ENCODE results near the gene DDI1. TPM values are rescaled to one million over a fixed set of nuclear protein-coding genes. Genes with fewer than 3 reads are reported as not detected.

The DDI1 gene
- total and polyA plus RNA-seq, 2 of the 13 experiments (the other 11 are each of a cell fraction or from before 2014, with no cell fraction given): not detected

DNA sequence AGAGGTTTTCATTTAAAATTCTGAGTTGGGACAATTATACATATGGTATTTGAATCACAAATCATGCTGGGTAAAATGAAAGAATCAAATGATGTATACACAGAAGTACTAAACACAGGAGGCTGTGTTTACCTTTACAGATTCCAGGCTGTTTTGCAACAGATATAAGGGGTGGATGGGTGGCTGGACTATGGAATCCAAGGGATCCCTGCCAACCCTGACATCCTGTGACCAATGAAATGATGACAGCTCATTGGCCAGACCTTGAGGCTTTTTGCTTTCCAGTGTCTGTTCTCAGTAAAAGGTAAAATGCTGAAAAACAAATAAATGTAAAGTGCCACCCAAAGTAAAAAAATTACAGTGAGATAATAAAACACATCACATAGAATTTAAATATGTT lies 3.3 kb upstream of the DDI1 start (continued):
- TF ChIP-seq ONECUT2 (CRISPR knock-in tag; IDR thresholded peaks at IDR 0.05) (no peak), ZNF460 (CRISPR knock-in tag; IDR thresholded peaks at IDR 0.05; ENCODE audit: borderline replicate concordance) (no peak), TEAD3 (CRISPR knock-in tag; optimal IDR thresholded peaks at IDR 0.05; ENCODE audit: borderline replicate concordance) (peak; percentile 82), KLF9 (CRISPR knock-in tag; IDR thresholded peaks at IDR 0.05; ENCODE audit: low read depth) (no peak), SOX13 (IDR thresholded peaks at IDR 0.05) (no peak), SOX13 (CRISPR knock-in tag; conservative IDR thresholded peaks at IDR 0.05 in 1 of 2, IDR thresholded peaks at IDR 0.05 in 1 of 2) (0 out of 4 replicates have a peak, but pooled peaks of 1 of the 2 experiments have one; percentile 17), NR2C2 (CRISPR knock-in tag; IDR thresholded peaks at IDR 0.05; ENCODE audit: borderline replicate concordance) (no peak), ZNF841 (CRISPR knock-in tag; IDR thresholded peaks at IDR 0.05; ENCODE audit: borderline replicate concordance) (no peak), REL (CRISPR knock-in tag; conservative IDR thresholded peaks at IDR 0.05) (no peak), ZKSCAN8 (CRISPR knock-in tag; IDR thresholded peaks at IDR 0.05; ENCODE audit: borderline replicate concordance) (no peak), SIX1 (CRISPR knock-in tag; IDR thresholded peaks at IDR 0.05; ENCODE audit: borderline replicate concordance) (no peak), CEBPB (IDR thresholded peaks at IDR 0.05; ENCODE audit: borderline replicate concordance, low read depth, low read length) (peak; percentile 89), EEA1 (CRISPR knock-in tag; IDR thresholded peaks at IDR 0.05; ENCODE audit: borderline replicate concordance) (no peak), RXRA (CRISPR knock-in tag; IDR thresholded peaks at IDR 0.05) (no peak), ZNF790 (CRISPR knock-in tag; IDR thresholded peaks at IDR 0.05; ENCODE audit: borderline replicate concordance) (no peak), SNRNP70 (IDR thresholded peaks at IDR 0.05; ENCODE audit: low read depth, low read length) (no peak), ADNP (CRISPR knock-in tag; IDR thresholded peaks at IDR 0.05) (no peak), FOXA3 (CRISPR knock-in tag; IDR thresholded peaks at IDR 0.05) (peak; percentile 74), RFX1 (IDR thresholded peaks at IDR 0.05) (no peak), SMAD1 (CRISPR knock-in tag; IDR thresholded peaks at IDR 0.05; ENCODE audit: borderline replicate concordance, low read depth) (no peak), ZNF180 (CRISPR knock-in tag; IDR thresholded peaks at IDR 0.05; ENCODE audit: borderline replicate concordance, low read depth) (no peak), NFRKB (IDR thresholded peaks at IDR 0.05) (no peak), POLR2AphosphoS2 (IDR thresholded peaks at IDR 0.05; ENCODE audit: low read depth, low read length) (no peak), BHLHE40 (IDR thresholded peaks at IDR 0.05; ENCODE audit: low read length) (no peak)
- TF ChIP-seq, protein P1, sequence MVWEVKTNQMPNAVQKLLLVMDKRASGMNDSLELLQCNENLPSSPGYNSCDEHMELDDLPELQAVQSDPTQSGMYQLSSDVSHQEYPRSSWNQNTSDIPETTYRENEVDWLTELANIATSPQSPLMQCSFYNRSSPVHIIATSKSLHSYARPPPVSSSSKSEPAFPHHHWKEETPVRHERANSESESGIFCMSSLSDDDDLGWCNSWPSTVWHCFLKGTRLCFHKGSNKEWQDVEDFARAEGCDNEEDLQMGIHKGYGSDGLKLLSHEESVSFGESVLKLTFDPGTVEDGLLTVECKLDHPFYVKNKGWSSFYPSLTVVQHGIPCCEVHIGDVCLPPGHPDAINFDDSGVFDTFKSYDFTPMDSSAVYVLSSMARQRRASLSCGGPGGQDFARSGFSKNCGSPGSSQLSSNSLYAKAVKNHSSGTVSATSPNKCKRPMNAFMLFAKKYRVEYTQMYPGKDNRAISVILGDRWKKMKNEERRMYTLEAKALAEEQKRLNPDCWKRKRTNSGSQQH (CRISPR knock-in tag; IDR thresholded peaks at IDR 0.05; ENCODE audit: low read depth): no peak
- TF ChIP-seq, protein P2, sequence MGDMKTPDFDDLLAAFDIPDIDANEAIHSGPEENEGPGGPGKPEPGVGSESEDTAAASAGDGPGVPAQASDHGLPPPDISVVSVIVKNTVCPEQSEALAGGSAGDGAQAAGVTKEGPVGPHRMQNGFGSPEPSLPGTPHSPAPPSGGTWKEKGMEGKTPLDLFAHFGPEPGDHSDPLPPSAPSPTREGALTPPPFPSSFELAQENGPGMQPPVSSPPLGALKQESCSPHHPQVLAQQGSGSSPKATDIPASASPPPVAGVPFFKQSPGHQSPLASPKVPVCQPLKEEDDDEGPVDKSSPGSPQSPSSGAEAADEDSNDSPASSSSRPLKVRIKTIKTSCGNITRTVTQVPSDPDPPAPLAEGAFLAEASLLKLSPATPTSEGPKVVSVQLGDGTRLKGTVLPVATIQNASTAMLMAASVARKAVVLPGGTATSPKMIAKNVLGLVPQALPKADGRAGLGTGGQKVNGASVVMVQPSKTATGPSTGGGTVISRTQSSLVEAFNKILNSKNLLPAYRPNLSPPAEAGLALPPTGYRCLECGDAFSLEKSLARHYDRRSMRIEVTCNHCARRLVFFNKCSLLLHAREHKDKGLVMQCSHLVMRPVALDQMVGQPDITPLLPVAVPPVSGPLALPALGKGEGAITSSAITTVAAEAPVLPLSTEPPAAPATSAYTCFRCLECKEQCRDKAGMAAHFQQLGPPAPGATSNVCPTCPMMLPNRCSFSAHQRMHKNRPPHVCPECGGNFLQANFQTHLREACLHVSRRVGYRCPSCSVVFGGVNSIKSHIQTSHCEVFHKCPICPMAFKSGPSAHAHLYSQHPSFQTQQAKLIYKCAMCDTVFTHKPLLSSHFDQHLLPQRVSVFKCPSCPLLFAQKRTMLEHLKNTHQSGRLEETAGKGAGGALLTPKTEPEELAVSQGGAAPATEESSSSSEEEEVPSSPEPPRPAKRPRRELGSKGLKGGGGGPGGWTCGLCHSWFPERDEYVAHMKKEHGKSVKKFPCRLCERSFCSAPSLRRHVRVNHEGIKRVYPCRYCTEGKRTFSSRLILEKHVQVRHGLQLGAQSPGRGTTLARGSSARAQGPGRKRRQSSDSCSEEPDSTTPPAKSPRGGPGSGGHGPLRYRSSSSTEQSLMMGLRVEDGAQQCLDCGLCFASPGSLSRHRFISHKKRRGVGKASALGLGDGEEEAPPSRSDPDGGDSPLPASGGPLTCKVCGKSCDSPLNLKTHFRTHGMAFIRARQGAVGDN (CRISPR knock-in tag; IDR thresholded peaks at IDR 0.05): no peak
- TF ChIP-seq, protein P3, sequence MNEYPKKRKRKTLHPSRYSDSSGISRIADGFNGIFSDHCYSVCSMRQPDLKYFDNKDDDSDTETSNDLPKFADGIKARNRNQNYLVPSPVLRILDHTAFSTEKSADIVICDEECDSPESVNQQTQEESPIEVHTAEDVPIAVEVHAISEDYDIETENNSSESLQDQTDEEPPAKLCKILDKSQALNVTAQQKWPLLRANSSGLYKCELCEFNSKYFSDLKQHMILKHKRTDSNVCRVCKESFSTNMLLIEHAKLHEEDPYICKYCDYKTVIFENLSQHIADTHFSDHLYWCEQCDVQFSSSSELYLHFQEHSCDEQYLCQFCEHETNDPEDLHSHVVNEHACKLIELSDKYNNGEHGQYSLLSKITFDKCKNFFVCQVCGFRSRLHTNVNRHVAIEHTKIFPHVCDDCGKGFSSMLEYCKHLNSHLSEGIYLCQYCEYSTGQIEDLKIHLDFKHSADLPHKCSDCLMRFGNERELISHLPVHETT (CRISPR knock-in tag; conservative IDR thresholded peaks at IDR 0.05): no peak
